Superior temporal gyrus (tissue), 1 donor: ENCODE measurements around the gene MLLT3.

Experiments used
- DNase-seq: peaks from one replicate; pipeline ENCODE4 v3.0.0-alpha.2; 2016; ENCODE audit errors: extremely low spot score

Gene MLLT3

DNA sequence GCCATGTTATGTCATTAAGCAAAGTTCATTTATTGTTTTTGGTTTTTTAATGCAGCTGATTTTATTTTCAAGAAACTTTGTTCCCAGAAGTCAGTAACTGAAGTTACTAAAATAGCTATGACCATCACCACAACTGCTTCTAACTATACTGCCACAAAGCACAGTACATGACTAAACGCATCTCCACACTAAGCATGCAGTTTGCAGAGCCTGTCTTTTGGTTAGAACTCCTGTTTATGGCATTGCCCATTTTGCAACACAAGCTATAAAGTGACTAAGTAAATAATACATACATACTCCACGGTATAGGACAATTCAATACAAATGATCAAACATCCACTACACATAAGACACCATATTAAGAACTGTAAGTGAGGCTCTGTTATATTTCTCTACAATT lies 109.7 kb downstream of the MLLT3 start:
- DNase-seq = no peak

GRCh38 chr9:20512106-20512505 lies 110.2 kb downstream of the MLLT3 start:
- no peak for DNase-seq

DNA sequence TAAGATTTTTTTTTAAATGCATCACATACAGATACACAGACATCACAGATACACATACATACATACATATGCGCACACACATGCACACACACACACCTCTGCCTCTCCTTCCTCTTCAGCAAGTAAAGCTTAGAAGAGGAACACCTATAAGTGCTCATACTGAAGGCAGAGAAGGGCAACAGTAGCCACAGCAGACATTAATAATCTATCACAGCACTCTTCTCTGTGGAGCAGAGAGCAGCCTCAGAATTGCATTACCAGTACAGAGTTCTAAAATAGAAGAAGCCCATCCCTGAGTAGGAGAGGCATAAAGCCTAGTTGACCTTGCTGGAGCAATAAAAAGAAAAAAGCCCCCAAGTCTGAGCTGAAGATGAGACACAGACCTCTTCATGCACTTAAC lies 110.6 kb downstream of the MLLT3 start:
- no peak for DNase-seq

GRCh38 chr9:20509466-20509865 lies 112.8 kb downstream of the MLLT3 start:
- no peak for DNase-seq

DNA sequence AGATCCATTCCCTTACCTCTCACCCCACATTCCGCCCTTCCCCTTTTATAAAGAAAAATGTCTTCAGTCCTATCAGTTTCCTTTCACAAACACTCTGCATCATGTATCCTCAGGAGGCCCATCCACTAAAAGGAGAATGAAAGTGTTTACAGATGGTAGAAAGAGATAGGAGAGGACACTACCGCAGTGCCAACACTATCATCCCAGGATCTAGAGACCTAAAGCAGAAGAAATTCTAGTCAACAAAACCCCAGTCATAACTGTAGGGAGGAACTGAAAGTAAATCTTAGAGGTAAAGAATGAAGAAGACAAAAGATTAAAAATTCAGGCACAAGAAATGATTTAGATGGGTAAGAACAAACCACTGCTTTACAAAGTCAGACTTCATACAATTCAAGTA lies 114.1 kb downstream of the MLLT3 start:
- no peak for DNase-seq

GRCh38 chr9:20507431-20507830 lies 114.9 kb downstream of the MLLT3 start:
- no peak for DNase-seq

DNA sequence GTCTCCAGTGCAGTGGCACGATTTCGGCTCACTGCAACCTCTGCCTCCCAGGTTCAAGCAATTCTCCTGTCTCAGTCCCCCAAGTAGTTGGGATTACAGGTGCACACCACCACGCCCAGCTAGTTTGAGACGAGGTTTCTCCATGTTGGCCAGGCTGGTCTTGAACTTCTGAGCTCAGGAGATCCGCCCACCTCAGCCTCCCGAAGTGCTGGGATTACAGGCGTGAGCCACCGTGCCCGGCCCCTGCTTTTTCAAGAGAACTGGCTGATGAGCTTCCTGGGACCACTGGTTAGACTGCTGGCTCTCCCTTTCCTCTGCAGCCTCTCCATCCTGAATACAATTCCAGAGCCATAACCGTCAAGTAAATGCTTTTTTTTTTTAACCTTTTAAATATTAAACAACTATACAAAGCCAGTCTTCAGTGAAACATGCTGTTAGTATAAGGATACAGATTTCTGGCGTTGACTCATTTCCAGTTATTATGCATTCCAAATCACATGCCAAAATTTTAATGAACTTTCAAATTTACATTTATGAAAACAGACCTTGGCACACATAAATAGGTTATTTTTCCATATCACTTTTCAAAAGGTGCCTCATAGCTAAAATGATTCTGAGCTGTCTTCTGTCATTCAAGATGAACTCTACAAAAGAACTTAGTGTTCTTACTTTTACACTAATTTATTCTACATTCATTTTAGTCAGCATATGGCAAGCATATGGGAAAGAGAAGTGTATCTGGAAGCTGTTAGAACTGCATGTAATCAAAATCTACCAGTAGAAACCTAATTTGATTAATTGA lies 116.0 kb downstream of the MLLT3 start:
- no peak for DNase-seq

- no peak for DNase-seq
These were observed 116.7 kb downstream of the MLLT3 start for GRCh38 chr9:20505574-20505973.

DNA sequence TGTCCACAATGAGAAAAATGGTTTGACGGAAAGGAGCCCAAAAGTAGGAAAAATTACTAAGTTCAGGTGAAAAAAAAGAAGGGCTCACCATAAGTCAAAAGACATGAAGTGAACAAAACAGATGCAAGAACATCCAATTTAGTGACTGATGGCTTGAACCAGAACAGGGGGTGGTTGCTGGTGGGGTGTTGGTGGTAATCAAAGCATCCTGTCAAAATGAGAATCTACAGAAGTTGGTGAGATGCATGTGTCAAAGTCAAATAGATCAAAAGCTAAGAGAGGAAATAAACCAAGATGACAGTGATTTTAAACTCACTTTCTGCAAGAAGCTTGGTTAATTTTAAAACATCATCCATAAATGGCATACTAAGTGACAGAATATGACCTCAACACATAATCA lies 117.4 kb downstream of the MLLT3 start:
- DNase-seq = no peak

DNA sequence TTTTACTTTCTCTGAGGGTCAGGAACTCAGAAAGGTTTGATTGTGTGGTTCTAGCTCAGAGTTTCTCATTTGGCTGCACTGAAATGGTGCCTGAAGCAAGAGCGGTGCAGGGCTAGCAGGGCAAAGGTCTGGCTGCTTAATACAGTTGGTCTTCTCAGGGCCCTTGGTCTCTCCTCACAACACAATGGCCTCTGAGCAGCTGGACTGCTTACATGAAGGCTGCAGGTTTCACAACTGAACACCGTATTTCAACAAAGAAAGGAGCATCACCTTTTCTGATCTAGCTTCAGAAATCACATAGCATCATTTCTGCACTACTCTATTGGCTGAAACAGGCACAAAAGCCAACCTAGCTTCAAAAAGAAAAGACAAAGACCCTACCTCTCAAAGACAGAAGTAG lies 122.2 kb downstream of the MLLT3 start:
- no peak for DNase-seq

GRCh38 chr9:20499013-20499412 lies 123.3 kb downstream of the MLLT3 start:
- no peak for DNase-seq

GRCh38 chr9:20496328-20496727 lies 126.0 kb downstream of the MLLT3 start:
- DNase-seq = no peak

- DNase-seq = no peak
These were observed 127.2 kb downstream of the MLLT3 start for GRCh38 chr9:20495098-20495497.

- DNase-seq = no peak
These were observed 128.3 kb downstream of the MLLT3 start for GRCh38 chr9:20494035-20494434.

- no peak for DNase-seq
These were observed 129.5 kb downstream of the MLLT3 start for GRCh38 chr9:20492772-20493171.

GRCh38 chr9:20491612-20492011 lies 130.7 kb downstream of the MLLT3 start:
- no peak for DNase-seq

- no peak for DNase-seq
These were observed 132.0 kb downstream of the MLLT3 start for GRCh38 chr9:20490246-20490834.

- no peak for DNase-seq
These were observed 133.6 kb downstream of the MLLT3 start for GRCh38 chr9:20488691-20489090.

DNA sequence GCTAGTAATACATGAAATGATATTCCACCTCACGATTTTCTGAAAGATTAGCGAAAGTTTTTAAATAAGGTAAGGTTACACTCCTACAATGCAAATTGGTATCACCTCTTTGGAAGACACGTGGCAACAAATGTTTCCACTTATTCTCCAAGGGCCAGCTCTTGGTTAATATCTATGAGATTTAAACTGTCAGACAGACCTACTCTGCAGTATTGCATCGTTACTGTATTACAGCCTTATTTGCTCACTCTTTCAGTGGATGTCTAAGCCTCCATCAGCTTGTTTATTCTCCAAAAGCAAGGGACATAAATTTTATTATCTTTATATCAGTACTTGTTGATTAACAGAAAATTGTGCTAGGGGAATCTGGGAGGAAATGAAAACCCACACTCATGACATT lies 135.7 kb downstream of the MLLT3 start:
- DNase-seq = no peak

GRCh38 chr9:20481437-20481836 lies 140.9 kb downstream of the MLLT3 start:
- no peak for DNase-seq

GRCh38 chr9:20480249-20480648 lies 142.1 kb downstream of the MLLT3 start:
- DNase-seq = no peak

GRCh38 chr9:20479419-20480155 lies 142.7 kb downstream of the MLLT3 start:
- no peak for DNase-seq

GRCh38 chr9:20478786-20479185 lies 143.5 kb downstream of the MLLT3 start:
- DNase-seq = peak; percentile 41
